Ascending aorta (tissue), 2 donors: ENCODE data around the gene SLC39A13. TPM values are rescaled to one million over a fixed set of nuclear protein-coding genes. Genes with fewer than 3 reads are reported as not detected.

ENCODE experiments used
- DNase-seq, 2 donors: peaks; one replicate each; pipeline ENCODE4 v3.0.0-alpha.2; 2019; ENCODE audit warnings: low spot score in 2 of 2
- H3K27ac ChIP-seq, 2 donors: fragments of 200-600 bp; sonication (generic); one replicate each; pipeline ENCODE4 v1.5.1; 2016 to 2017; ENCODE audit warnings: mild to moderate bottlenecking in 1 of 2
- H3K27me3 ChIP-seq: fragments of 200-600 bp; sonication (generic); one replicate; pipeline ENCODE4 v1.5.1; 2017
- H3K36me3 ChIP-seq, 2 donors: fragments of 200-600 bp; sonication (generic); one replicate each; pipeline ENCODE4 v1.5.1; 2016
- H3K4me1 ChIP-seq, 2 donors: fragments of 200-600 bp; sonication (generic); one replicate each; pipeline ENCODE4 v1.5.1; 2016 to 2017; ENCODE audit warnings: mild to moderate bottlenecking in 1 of 2
- H3K4me3 ChIP-seq, 2 donors: fragments of 200-600 bp; sonication (generic); one replicate each; pipeline ENCODE4 v1.5.1; 2016 to 2017; ENCODE audit warnings: mild to moderate bottlenecking in 1 of 2
- H3K9me3 ChIP-seq, 2 donors: fragments of 200-600 bp; sonication (generic); one replicate each; pipeline ENCODE4 v1.5.1; 2016
- CTCF ChIP-seq, 3 experiments: fragments of 200-600 bp in 2 of 3; fragments of 450-650 bp in 1 of 3; sonication (generic) in 2 of 3; IDR thresholded peaks; one replicate each; pipeline ENCODE4 v1.5.1; 2016 to 2019; ENCODE audit warnings: antibody characterized with exemption in 3 of 3, mild to moderate bottlenecking in 1 of 3, moderate library complexity in 1 of 3
- intact Hi-C: fragments of 100-400 bp; cut with DNase I; formaldehyde crosslinking; loops from one replicate; pipeline ENCODE4 v1.15.1; 2023
- total RNA-seq: library from RNA; depleted of rRNA; stranded (reverse); fragments of >200 nt; gene quantifications from one replicate; pipeline ENCODE4 v1.1.0, GENCODE V29; 2016

Gene SLC39A13
- total RNA-seq, 1 donor from 2014 or later = 246 TPM

- intact Hi-C loops = no loop called here
- DNase-seq = no peak
- Histone ChIP-seq H3K4me1 (peaks cover 0 to 3% of the 10 kb centered on the region in 2 donors), H3K27me3 (no peaks in the 10 kb centered on the region), H3K4me3 (peak overlapping the region in 1 of 2 donors; percentile 30), H3K27ac (peak overlapping the region; percentile 53 to 55), H3K36me3 (no peaks in the 10 kb centered on the region), H3K9me3 (no peaks in the 10 kb centered on the region)
- no peak for TF ChIP-seq CTCF (IDR thresholded peaks at IDR 0.05)
These were observed 30.8 kb upstream of the SLC39A13 start for GRCh38 chr11:47377571-47378009.

GRCh38 chr11:47378010-47378835 is 30.2 kb upstream of the SLC39A13 start, which contains the start of gene SPI1:
Gene SPI1, minus strand, starts transcription at chr11:47378547. Its CDS starts 194 bp downstream, at chr11:47378353.
- Histone ChIP-seq H3K4me3 (peak within 1 kb of the TSS in 1 of 2 donors; percentile 30), H3K27ac (peak within 1 kb of the TSS; percentile 53 to 55), H3K27me3 (no peaks in the 10 kb centered on the region), H3K9me3 (no peaks in the 10 kb centered on the region), H3K4me1 (peaks cover 0 to 3% of the 10 kb centered on the region in 2 donors), H3K36me3 (no peaks in the 10 kb centered on the region)
- intact Hi-C loops = no loop called here
- DNase-seq = peak in 1 of 2 donors; percentile 53
- TF ChIP-seq CTCF (IDR thresholded peaks at IDR 0.05) = no peak

GRCh38 chr11:47378836-47379170 is 29.6 kb upstream of the SLC39A13 start:
- no peaks in the 10 kb centered on the region for H3K9me3 ChIP-seq
- peaks cover 0 to 3% of the 10 kb centered on the region in 2 donors for H3K4me1 ChIP-seq
- H3K27me3 ChIP-seq = no peaks in the 10 kb centered on the region
- no peak for TF ChIP-seq CTCF (IDR thresholded peaks at IDR 0.05)
- no peak for DNase-seq
- H3K4me3 ChIP-seq = no peak overlapping the region
- no peaks in the 10 kb centered on the region for H3K36me3 ChIP-seq
- peak overlapping the region in 1 of 2 donors; percentile 39 for H3K27ac ChIP-seq
- intact Hi-C loops = no loop called here

DNA sequence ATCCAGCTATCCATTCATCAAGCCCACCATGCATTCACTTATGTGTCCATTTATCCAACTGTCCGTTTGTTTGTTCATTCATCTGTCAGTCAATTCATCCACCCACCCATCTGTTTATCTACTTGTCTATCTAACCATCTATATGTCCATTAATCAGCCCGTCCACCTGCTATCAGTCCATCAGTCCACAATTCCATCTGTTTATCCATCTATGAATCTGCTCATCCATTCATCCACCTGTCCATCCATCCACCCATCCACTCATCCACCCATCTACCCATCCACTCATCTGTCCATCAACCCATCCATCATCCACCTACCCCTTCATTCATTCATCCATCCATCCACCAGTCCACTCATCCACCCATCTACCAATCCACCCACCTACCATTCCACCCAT is 29.1 kb upstream of the SLC39A13 start:
- Histone ChIP-seq H3K27ac (no peak overlapping the region), H3K36me3 (no peaks in the 10 kb centered on the region), H3K27me3 (no peaks in the 10 kb centered on the region), H3K4me3 (no peak overlapping the region), H3K4me1 (no peaks in the 10 kb centered on the region), H3K9me3 (no peaks in the 10 kb centered on the region)
- DNase-seq = no peak
- intact Hi-C loops = no loop called here
- TF ChIP-seq CTCF (IDR thresholded peaks at IDR 0.05) = no peak

- DNase-seq = no peak
- intact Hi-C loops = no loop called here
- no peaks in the 10 kb centered on the region for H3K36me3 ChIP-seq
- no peak overlapping the region for H3K4me3 ChIP-seq
- no peak overlapping the region for H3K27ac ChIP-seq
- no peaks in the 10 kb centered on the region for H3K4me1 ChIP-seq
- no peak for TF ChIP-seq CTCF (IDR thresholded peaks at IDR 0.05)
- H3K27me3 ChIP-seq = no peaks in the 10 kb centered on the region
- no peaks in the 10 kb centered on the region for H3K9me3 ChIP-seq
These were observed 28.3 kb upstream of the SLC39A13 start for GRCh38 chr11:47380078-47380477.
